Bronchial epithelial cell (primary cell): Measurements from ENCODE around the gene MED12. TPM values are rescaled to one million over a fixed set of nuclear protein-coding genes. Genes with fewer than 3 reads are reported as not detected.

Experiments used
- DNase-seq: peaks from one replicate; pipeline ENCODE4 v3.0.0-alpha.2; 2010; ENCODE audit warnings: low read depth
- FAIRE-seq: peaks from 2 replicates; lab custom pipeline; 2011; peaks lifted over from hg19 to GRCh38; lab: Jason Lieb, UNC
- H3K27me3 ChIP-seq: 2 replicates; pipeline ENCODE4 v1.5.1; 2011; ENCODE audit warnings: low read length; ENCODE audit not compliant: control insufficient read depth, insufficient read depth
- H3K36me3 ChIP-seq: 2 replicates; pipeline ENCODE4 v1.5.1; 2011; ENCODE audit warnings: low read length; ENCODE audit not compliant: control insufficient read depth, insufficient read depth
- H3K4me3 ChIP-seq: 2 replicates; pipeline ENCODE4 v1.5.1; 2011; ENCODE audit warnings: mild to moderate bottlenecking, low read depth, low read length, control low read depth
- total RNA-seq: library from RNA; depleted of rRNA; stranded (reverse); fragments of >200 nt; gene quantifications from 2 replicates; pipeline ENCODE4 v1.2.1, GENCODE V29; 2014
- TF ChIP-seq, protein P1 (sequence below): IDR thresholded peaks from 2 replicates; pipeline ENCODE4 v1.5.1; 2011; ENCODE audit warnings: mild to moderate bottlenecking, moderate library complexity, low read length, control low read depth, inconsistent platforms; ENCODE audit not compliant: insufficient read depth, severe bottlenecking

MED12 gene
- total RNA-seq, 1 donor from 2014 or later: 8.2 TPM

DNA sequence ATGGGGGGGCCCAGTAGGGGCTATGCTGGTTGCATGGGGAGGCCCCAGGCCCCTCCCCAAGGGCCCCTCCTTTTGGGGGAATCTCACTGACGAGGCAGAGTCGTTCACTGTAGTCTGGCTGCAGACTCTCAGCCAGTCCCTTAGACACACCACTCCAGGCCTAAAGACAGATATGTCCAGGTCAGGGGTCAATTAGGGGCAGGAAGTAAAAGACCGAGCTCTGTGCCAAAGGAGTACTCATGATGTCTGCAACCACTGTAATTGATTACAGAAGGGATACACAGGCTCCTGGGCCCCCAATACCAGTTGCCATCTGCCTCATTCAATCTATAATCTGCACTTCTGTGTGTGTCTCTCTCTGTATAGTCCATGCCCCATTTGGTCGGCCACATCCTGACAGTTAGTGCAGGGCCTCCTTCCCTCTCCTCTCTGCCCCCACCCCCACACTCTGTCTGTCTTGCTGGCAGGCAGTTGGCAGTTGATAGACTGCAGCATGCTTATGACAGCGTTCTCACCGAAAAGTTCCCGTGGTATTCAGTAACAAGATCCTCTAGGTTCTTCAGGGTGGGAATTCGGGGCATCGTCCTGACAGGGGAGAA, 10.5 kb upstream of the MED12 start:
- no peak overlapping the region for H3K4me3 ChIP-seq
- H3K27me3 ChIP-seq: no peaks in the 10 kb centered on the region
- no peak for FAIRE-seq
- TF ChIP-seq, protein P1, sequence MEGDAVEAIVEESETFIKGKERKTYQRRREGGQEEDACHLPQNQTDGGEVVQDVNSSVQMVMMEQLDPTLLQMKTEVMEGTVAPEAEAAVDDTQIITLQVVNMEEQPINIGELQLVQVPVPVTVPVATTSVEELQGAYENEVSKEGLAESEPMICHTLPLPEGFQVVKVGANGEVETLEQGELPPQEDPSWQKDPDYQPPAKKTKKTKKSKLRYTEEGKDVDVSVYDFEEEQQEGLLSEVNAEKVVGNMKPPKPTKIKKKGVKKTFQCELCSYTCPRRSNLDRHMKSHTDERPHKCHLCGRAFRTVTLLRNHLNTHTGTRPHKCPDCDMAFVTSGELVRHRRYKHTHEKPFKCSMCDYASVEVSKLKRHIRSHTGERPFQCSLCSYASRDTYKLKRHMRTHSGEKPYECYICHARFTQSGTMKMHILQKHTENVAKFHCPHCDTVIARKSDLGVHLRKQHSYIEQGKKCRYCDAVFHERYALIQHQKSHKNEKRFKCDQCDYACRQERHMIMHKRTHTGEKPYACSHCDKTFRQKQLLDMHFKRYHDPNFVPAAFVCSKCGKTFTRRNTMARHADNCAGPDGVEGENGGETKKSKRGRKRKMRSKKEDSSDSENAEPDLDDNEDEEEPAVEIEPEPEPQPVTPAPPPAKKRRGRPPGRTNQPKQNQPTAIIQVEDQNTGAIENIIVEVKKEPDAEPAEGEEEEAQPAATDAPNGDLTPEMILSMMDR: no peak
- no peak for DNase-seq
- H3K36me3 ChIP-seq: no peaks in the 10 kb centered on the region

DNA sequence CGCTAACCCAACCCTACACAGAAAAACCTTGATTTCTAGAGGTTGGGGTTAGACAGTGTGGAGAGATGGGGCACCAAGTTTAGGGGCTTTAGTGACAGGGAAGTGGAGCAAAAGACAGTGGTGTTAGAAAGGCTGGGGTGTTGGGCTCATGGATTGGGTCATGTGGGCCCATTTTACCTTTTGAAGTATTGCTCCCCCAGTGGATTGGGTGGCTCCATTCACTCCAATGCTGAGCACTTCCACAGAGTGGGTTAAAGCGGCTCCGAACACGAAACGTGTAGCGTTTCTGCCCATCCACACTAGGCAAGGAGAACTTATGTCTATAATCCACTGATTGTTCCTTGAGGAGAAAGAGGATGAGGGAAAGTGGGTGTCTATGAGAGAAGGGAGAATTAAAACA, 9.3 kb upstream of the MED12 start:
- Histone ChIP-seq H3K27me3 (no peaks in the 10 kb centered on the region), H3K4me3 (no peak overlapping the region), H3K36me3 (no peaks in the 10 kb centered on the region)
- TF ChIP-seq, protein P1: no peak
- no peak for DNase-seq
- FAIRE-seq: no peak

GRCh38 chrX:71111141-71111843, 7.1 kb upstream of the MED12 start, which contains the start of gene IL2RG:
Gene IL2RG, minus strand, starts transcription at chrX:71111577. Its CDS starts 38 bp downstream, at chrX:71111539.
- peak; percentile 18 for DNase-seq
- no peaks in the 10 kb centered on the region for H3K36me3 ChIP-seq
- no peaks in the 10 kb centered on the region for H3K27me3 ChIP-seq
- TF ChIP-seq, protein P1: no peak
- H3K4me3 ChIP-seq: no peak within 1 kb of the TSS
- no peak for FAIRE-seq

DNA sequence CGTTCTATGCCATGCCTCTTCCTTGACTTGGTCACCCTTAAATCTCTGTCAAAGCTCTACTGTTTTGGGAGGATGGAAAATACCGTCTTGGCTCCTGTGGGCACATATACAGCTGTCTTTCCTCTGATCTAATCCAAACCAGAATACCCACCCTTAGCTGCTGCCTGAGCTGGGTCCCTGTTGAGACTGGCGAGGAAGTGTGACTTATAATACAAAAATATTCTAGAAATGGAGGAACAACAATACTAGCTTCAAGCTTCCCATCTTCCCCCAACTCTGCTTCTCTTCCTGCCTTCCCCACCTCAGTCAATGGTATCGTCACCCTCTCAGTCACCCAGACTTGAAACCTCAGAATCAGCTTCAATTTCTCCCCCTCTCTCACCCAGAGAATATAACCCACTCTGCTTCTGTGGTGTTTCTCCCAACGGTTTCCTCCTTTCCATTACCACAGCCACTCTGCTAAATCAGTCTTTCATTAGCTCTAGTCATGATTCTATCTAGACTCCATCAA, 6.4 kb upstream of the MED12 start:
- H3K36me3 ChIP-seq: no peaks in the 10 kb centered on the region
- DNase-seq: no peak
- no peak for FAIRE-seq
- TF ChIP-seq, protein P1: no peak
- H3K4me3 ChIP-seq: no peak overlapping the region
- H3K27me3 ChIP-seq: no peaks in the 10 kb centered on the region

DNA sequence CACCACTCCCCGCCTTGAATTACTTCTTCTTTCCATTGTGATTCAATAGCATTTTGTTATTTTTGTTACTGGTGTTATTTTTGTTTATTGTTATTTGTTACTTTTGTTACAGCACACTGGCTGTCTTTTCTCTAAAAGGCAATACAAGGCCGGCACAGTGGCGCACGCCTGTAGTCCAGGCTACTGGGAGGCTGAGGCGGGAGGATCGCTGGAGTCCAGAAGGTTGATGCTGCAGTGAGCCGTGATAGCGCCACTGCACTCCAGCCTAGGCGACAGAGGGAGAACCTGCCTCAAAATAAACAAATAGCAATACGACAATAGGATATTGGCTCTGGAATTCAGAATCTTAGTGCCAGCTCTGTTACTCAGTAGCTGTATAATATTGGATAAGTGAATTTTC, 1.0 kb upstream of the MED12 start:
- peaks cover 6% of the 10 kb centered on the region for H3K36me3 ChIP-seq
- FAIRE-seq: no peak
- TF ChIP-seq, protein P1: no peak

More for the DNA sequence above, 1.0 kb upstream of the MED12 start:
- H3K27me3 ChIP-seq: no peaks in the 10 kb centered on the region
- no peak overlapping the region for H3K4me3 ChIP-seq
- DNase-seq: no peak
